Measurements from ENCODE around the gene CFAP46. TPM values are rescaled to one million over a fixed set of nuclear protein-coding genes. Genes with fewer than 3 reads are reported as not detected.

The CFAP46 gene
- total and polyA plus RNA-seq, 9 of the 15 experiments (the other 6 are each of a cell fraction or from before 2014, with no cell fraction given): not detected

DNA sequence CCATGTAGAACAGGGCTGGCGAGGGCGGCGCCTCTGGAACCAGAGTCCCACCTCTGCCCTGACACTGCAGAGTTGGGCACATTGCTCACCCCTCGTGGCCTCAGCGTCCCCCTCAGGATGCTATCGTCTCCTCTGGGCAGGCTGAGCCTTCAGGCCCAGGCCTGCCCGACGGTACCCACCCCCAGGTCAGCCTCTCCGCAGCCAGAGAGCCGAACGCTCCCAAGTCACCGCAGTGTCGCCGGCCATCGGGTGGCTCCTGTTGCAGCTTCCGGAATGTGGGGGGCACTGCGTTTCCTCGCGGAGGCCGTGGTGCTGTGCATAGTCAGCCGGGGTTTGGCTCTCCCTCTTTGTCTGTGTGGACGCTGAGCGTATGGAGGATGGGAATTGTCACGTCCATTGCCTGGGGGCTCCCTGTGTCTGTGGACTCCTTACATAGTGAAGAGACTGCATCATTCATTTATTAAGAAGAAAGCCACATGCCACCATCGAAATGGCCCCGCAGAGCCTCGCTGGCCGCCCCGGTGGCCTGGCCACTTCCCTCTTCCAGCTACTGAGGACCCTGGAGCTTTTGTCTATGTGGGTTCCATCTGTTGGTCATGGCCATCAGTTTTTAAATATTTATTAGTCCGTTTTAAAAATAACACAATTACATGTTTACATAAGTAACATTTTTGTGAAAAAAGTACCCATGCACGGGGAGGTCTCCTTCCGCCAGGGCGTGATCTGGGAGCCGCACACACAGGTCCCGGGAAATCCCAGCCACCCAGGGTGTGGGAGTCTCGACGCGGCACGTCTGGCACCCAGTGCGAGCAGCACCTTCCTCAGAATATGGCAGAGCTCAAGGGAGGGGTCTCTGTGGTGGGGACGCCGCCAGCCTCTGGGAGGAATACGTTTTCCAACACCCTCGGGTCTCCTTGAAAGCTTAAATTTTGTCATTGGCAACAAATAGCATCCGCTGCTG is 172.0 kb downstream of the CFAP46 start:
- POLR2A ChIA-PET: interaction anchor here (0.7 kb wide), 1 partner anchor 24 kb away, joined by 3 read pairs; no protein-coding TSS in a partner anchor
- H3K4me3 ChIP-seq: no peak overlapping the region
- in situ Hi-C loops (cut with MboI): no loop called here
- H3K4me2 ChIP-seq (ENCODE audit: insufficient read depth, low read length): no peak overlapping the region
- CTCF ChIA-PET (ENCODE audit: low intra/inter-chr PET ratio): no interaction called here
- no peaks in the 10 kb centered on the region for H3K9me1 ChIP-seq (ENCODE audit: control insufficient read depth, insufficient read depth, low read length)
- H2AFZ ChIP-seq (ENCODE audit: low read depth, low read length): no peak overlapping the region
- no TSS peak for BruUV-seq (replicated peaks)
- no peaks in the 10 kb centered on the region for H3K9me3 ChIP-seq (replicated peaks; ENCODE audit: control insufficient read depth, insufficient read depth, low read depth, low read length)
- no peak overlapping the region for H3K9ac ChIP-seq (ENCODE audit: insufficient read depth in 1 of 2, low read depth in 2 of 2, low read length in 2 of 2)
- no peaks in the 10 kb centered on the region for H3K79me2 ChIP-seq (ENCODE audit: control insufficient read depth, insufficient read depth, low read length)
- no peak for DNase-seq (ENCODE audit: extremely low read depth in 1 of 4, low spot score in 3 of 4)
- H3K4me1 ChIP-seq (replicated peaks in 1 of 2; ENCODE audit: control insufficient read depth in 2 of 2, insufficient read depth in 2 of 2, low read length in 2 of 2): no peaks in the 10 kb centered on the region
- H3K27me3 ChIP-seq (ENCODE audit: control insufficient read depth in 2 of 2, insufficient read depth in 2 of 2, low read length in 2 of 2): no peaks in the 10 kb centered on the region
- TF ChIP-seq ZNF3 (CRISPR knock-in tag; IDR thresholded peaks at IDR 0.05) (no peak), CEBPB (tag; IDR thresholded peaks at IDR 0.05) (no peak)
- ATAC-seq: no peak
- FAIRE-seq: no peak
- H3K36me3 ChIP-seq (ENCODE audit: control insufficient read depth, insufficient read depth, low read length): no peaks in the 10 kb centered on the region
- intact Hi-C loops (cut with micrococcal nuclease): no loop called here
- 94% methylated on average over 21 of the region's 45 CpGs for WGBS (ENCODE audit: insufficient coverage, low coverage, missing lambda C conversion rate)
- H3K27ac ChIP-seq (ENCODE audit: extremely low read depth, low read depth, low read length): no peak overlapping the region
- H4K20me1 ChIP-seq (replicated peaks; ENCODE audit: control insufficient read depth, insufficient read depth, low read length): no peaks in the 10 kb centered on the region
